ENCODE measurements around the gene SETD1A. TPM values are rescaled to one million over a fixed set of nuclear protein-coding genes. Genes with fewer than 3 reads are reported as not detected.
A peak's percentile ranks its signal among the peaks of the same experiment; 100 is the strongest.

SETD1A gene
- total RNA-seq, 1 donor from 2014 or later = 8.2 TPM

DNA sequence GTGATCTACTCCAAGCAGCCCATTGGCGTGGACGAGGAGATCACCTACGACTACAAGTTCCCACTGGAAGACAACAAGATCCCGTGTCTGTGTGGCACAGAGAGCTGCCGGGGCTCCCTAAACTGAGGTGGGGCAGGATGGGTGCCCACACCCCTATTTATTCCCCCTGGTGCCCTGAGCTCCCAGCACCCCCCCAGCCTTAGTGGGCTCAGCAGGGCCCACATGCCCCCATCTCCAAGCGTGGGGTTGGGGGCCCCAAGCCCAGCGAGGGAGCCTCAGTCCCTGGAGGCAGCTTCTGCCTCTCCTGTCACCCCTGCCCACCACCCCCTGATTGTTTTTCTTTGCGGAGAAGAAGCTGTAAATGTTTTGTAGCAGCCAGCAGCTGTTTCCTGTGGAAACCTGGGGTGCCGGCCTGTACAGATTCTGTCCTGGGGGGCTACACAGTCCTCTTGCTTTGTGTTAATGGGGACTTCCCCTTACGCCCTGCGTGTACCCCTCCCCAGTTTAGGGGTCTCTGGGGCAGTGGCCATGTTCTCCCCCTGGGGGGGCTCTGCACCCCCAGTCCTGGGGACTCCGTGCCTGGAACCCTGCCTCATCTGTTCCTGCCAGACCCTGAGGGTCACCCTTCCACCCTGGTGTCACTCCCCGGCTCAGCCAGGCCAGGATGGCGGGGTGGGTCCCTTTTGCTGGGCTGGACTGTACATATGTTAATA lies 26.5 kb downstream of the SETD1A start:
- no peak for ATAC-seq

DNA sequence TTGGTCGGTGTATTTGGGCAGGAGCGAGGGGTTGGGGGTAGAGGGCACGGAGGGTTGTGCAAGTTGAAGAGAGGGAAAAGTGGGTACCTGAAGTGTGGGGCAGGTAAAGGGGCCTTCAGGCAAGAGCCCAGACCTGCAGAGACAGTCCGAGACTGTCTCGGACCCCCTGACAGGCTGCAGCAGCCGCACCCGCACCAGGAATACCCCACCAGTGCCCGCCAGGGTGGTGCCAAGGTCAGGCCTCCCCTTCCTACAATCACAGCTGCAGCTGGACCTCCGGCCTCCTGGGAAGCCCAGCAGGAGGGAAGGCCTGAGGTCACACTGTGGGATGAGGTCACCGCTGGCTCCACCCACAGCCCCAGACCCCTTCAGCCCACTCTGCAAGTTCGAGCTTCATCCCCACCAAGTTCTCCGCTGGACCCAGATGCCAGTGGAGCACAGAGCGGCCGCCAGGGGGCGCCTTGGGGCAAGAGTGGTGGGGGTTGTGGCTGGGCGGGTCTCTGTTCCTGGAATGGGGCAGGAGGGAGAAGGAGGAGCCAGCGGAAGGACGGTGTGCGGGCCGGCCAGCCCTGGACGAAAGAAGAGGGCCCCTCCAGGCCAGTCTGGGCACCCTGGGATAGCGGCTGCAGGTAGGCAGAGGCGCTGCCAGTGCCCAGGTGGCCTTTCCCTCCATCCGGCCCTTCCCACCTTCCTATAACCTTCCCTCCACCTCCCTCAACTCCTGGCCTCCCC lies 27.3 kb downstream of the SETD1A start, which contains the start of gene HSD3B7:
Gene HSD3B7, plus strand, starts transcription at position 539 of the 732 bp plus-strand sequence. CDS start 452 bp downstream, outside the sequence.
- ATAC-seq = peak; percentile 85

DNA sequence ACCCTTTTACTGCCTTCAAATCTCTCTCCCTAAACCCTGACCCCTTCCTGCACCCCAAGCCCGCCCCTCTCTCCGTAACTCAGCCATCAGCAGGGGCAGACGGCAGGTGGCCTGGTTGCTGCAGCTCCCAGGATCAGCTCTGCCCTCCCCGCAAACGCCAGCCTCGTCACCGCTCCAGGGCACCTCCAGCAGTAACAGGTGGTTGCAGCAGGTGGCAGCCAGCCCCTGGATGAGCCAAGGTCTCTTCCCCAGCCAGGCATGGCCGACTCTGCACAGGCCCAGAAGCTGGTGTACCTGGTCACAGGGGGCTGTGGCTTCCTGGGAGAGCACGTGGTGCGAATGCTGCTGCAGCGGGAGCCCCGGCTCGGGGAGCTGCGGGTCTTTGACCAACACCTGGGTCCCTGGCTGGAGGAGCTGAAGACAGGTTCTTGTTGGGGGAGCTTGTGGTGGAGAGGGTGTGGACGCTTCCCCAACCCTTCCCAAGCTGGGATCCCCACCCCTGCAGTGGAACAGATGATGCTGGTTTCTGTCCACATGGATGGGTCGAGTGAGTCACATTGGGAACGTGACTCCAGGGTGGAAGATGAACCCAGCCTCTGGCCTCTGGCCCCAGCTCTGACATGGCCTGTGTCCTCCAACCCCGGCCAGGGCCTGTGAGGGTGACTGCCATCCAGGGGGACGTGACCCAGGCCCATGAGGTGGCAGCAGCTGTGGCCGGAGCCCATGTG lies 28.0 kb downstream of the SETD1A start:
- ATAC-seq = peak; percentile 82

DNA sequence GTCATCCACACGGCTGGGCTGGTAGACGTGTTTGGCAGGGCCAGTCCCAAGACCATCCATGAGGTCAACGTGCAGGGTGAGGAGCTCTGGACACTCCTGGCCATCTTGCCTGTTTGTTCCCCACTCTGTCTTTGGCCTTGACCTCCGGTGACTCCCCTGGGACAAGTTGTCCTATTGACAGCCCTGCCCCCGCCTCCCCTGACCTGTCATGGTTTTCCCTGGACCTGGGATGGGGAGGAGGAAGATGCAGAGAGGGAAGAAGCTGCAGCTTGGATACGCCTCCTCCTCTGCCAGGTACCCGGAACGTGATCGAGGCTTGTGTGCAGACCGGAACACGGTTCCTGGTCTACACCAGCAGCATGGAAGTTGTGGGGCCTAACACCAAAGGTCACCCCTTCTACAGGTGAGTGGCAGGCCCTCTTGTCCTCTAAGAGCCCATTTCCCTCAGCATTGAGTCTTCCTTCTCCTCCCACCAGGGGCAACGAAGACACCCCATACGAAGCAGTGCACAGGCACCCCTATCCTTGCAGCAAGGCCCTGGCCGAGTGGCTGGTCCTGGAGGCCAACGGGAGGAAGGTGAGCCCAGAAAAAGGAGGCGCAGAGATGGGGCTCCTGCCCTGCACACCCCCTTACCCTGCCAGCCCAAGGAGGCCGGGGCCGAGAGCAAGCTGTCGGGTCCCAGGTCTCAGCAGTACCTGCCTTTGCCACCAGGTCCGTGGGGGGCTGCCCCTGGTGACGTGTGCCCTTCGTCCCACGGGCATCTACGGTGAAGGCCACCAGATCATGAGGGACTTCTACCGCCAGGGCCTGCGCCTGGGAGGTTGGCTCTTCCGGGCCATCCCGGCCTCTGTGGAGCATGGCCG lies 28.8 kb downstream of the SETD1A start:
- ATAC-seq = no peak

DNA sequence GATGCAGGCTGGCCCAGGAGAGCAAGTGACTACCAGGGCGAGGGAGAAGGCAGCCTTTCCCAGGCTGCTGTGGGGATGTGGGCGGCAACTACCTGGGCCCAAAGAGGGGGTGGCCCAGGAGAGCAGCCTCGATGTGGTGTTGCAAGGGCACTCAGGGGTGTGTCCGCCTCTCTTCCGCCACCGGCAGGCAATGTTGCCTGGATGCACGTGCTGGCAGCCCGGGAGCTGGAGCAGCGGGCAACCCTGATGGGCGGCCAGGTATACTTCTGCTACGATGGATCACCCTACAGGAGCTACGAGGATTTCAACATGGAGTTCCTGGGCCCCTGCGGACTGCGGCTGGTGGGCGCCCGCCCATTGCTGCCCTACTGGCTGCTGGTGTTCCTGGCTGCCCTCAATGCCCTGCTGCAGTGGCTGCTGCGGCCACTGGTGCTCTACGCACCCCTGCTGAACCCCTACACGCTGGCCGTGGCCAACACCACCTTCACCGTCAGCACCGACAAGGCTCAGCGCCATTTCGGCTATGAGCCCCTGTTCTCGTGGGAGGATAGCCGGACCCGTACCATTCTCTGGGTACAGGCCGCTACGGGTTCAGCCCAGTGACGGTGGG lies 30.1 kb downstream of the SETD1A start:
- ATAC-seq = no peak

DNA sequence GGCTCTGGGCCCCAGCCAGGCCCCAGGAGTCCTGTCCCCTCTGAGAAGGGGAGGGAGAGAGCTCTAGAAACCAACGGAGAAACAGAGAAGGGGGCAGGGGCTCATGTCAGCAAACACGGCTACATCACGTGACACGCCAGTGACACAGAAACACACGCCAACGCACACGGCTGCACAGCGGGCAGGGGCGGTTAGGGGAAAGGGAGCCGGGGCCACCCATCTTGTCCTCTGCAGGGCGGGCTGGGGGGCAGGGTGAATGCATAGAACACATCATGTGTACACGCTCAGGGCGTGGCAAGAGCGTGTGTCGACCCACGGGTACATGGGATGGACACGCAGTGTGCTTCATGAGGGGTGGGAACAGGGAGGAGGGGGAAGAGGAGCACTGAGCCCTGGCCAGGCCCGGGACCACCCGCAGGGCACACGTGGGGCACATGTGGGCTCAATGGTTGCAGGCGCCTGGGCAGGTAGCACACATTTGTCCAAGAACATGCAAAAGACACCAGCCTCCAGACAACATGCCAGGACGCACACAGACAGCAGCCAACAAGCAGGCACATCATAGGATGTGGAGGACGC lies 32.0 kb downstream of the SETD1A start:
- no peak for ATAC-seq

DNA sequence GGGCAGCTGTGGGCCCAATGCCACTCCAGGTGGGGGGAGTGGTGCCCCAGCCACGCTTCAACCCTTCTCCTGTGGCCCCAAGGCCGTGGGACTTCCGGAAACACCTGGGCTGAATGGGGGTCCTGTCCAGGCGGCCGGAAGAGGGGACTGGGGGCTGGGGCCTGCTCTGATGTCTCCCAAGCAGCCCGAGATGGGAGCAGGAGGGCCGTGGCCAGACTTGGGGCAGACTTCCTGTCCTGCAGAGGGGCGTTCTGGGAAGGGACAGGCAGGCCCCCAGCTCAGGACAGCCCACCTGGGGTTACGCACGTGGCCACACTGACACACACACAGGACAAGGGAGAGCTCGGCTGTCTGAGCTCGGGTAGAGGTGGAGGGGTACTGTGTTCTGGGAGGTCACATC lies 32.6 kb downstream of the SETD1A start:
- ATAC-seq = no peak

DNA sequence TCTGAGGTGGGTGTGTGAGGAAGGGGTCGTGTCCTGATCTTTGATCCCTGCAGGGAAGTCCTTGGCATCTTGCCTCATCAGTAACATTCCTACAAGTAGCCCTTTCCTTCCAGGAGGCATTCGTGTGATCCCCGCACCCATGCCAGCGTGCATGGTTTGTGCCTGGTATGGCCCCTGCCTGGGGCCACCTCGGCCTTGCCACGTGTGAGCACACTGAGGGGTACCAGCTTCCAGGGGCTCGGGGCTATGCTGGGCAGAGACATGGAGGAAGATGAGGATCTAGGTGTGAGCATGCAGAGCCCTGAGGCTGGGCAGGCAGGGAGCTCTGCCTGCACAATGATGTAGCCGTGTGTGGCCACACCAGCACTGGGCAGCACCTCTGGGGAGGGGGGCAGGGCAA lies 33.5 kb downstream of the SETD1A start:
- no peak for ATAC-seq

DNA sequence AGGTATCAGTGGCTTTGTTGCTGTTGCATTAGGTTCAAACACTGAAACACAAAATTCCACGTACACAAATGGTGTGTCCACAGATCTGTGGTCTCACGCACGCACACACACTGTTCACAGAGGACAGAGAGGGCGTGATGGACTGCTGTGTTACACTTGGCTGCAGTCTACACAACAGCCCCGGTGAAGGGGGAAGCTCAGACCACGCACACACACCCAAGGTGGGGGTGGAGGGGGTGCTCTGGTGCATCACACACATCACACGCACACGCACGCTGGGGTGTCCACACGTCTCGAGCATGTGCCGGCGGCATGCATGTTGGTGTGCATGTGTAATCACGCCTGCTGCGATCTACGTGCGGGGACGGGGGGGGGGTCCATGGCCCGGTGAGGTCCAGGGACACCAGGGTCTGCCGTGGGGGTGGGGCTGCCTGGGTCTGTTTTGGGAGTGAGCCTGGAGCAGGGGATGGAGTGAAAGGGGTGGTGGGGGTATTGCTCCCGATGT lies 34.8 kb downstream of the SETD1A start:
- no peak for ATAC-seq

DNA sequence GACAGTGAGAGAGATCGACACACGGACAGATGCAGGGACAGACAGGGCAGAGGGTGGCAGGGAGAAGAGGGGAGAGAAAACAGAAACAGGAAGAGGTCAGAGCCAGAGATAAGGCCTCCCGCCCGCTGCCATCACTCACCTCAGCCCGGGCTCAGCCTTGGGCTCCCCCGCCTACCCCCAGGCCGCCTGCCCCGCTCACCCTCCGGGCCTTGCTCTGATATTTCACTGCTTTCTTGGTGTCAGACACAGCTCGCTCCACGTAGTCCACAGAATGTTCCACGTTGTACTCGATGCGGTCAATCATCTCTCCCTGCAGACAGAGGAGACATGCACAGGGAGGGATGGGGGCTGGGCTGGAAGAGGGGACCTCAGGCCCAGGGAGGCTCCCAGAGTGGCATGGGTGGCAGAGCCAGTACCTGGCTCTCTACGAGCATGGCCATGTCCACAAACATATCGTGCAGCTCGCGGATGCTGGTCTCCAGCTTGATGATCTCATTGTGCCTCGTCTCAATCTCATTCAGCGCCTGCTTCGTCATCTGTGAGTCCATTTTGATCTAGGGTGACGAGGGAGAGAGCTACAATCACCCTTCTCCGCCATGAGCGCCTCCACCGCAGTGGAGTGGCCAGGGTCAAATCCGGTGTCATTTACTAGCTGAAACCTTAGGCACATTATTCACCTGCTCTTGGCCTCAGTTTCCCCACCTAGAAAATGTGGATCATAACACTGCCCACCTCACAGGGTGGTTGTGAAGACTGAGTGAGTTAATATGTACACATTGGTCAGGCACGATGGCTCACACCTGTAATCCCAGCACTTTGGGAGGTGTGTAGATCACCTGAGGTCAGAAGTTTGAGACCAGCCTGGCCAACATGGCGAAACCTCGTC lies 35.6 kb downstream of the SETD1A start:
- ATAC-seq = no peak

DNA sequence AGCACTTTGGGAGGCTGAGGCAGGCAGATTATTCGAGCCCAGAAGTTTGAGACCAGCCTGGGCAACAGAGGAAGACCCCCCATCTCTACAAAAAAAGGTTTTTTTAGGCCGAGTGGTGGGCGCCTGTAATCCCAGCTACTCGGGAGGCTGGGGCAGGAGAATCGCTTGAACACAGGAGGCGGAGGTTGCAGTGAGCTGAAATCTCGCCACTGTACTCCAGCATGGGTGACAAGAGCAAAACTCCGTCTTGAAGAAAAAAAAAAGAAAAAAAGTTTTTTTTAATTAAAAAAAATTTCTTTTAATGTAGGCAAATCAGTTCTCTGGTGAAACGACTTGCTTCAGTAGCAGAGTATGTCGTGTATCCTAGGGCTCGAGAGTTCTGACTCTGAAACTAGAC lies 38.4 kb downstream of the SETD1A start:
- ATAC-seq = no peak

DNA sequence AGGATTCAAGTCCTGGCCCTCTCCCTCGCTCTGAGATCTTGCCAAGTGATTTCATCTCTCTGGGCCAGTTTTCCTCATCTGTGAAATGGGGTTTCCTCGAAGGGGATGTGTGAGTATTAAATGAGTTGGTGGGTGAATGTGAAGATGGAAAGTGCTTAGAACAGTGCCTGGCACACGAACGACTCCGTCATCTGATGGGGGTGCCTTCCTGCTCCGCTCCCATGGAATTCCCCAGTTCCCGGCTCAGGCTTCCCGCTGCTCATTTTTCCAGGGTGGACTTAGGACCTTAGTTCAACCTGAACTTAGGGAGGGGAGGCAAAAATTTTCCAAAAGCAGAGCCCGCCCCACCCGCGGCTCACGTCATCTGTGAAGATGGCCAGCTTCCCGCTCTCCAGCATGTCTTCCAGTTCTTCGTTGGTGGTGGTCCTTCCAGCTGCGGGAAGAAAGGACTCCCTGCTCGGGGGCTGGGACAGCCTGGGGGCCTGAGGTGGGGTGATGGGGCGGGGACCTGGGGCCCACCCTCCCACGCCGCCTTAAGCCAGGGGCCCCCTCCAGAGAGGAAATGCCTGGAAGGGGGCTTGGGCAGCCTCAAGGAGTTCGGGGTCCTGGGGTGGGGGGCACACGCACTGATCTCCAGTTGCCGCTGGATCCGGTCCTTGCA lies 38.9 kb downstream of the SETD1A start:
- no peak for ATAC-seq

DNA sequence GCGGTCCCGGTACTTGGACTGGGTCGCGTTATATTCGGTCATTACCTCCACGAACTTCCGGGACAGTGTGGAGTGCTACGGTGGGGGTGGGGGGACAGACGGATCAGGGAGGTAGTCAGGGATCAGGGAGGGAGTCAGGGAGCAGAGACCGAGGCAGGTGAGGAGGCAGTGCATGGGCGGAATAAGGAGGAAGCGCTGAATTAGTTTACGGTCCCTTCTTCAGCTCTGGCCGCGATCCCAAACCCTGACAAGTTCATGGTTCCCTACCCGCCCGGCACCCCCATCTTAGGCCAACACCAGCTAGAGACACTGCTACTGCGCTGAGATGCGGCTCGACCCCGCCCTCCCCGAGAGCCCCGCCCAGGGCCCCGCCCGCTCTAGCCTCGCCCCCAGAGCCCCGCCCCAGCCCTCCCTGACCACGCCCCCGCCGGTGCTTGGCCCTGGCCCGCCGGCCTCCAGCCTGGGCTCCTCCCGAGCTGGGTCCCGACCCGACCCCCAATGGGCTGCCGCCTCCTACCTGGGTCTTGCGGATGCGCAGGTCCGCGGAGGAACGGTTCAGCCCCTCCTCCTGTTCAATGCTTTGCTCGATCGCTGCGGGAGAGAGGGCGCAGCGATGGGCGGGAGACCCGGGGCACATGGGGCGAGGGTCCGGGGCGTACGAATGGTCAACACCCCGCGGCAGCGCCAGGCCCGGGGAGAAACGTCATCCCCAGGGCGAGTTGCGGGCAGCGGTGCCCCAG lies 39.6 kb downstream of the SETD1A start:
- peak; percentile 91 for ATAC-seq

DNA sequence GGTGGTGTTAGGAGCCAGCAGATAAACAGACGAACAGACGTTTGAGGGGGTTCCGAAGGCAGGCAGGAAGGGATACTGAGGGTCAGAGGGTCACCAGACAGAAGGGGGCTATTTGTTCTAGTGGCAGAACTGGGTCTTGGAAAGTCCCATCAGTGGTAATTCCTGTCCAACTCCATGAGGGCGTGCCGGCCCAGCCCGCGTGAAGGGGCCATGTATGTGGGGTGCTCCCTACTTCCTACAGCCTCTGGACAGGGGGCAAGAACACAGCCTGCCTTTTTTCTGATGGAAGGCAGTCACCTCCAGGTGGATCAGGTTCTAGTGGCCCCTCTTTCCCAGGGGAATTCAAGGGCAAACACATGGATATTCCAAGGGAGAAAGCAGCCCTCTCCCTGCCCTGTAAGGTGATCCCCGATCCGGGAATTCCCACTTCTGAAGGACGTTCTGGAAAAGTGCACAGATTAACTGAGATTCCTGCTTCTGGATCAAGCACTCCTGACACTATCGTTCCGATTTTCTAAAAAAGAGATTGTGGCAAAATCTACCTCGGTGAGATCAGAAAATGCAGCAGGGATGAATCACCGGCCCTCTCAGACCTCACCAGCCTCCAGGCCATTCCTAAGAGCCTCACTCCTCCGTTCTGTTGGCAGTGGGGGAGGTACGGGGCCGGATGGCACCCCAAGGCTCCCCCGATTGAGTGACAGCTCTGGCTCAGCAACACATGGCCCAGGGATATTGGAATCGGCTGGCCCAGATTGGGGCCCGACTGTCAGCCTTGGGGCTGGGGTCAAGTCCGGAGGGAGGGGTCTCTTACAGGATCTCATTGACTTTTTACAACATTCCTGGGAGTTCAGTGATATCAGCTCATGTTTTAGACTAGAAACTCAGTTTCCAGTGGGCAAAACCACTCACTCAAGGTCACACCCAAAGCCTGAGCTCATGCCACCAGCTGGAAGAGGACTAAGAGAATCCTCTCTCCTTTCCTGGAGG lies 40.5 kb downstream of the SETD1A start:
- ATAC-seq = peak; percentile 41

DNA sequence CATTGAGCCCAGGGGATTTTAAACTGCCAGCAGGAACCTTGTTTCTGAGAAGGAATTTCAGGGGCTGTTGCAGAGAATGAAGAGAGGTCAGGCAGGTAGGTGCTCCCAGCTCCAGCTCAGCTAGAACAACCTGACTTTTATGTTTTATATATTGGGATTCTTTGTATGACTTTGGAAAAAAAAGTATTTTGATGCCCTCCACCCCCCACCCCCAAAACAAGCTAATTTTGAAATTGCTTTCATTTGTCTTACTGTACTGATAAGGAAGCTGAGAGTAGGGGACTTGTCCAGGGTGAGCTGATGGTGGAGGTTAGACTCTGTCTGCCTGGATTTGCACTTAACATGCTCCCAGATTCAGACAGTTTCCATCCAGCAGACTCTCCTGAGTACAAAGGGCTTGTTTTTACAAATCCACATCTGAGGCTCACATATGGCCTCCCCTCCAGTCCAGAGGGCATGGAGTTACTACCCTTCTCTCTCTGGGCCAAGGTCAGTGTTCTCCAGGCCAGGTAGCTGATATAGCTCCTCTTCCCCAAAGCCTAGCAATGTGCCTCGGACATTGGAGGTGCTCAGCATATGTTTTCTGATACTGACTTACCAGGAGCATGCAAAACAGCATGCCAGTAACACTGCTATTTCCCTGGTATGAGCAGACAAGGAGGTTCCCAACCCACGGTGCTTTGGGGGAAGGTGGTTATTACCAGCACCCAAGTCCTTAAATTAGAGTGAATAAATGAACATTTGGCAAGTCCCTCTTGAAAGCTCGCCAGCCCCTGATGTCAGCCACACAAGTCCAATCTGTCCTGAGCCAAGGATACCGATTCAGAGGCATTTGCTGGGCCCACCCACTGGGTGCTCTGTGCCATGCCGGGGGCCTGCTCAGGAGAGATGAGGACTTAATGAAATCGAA lies 41.6 kb downstream of the SETD1A start:
- ATAC-seq = no peak

DNA sequence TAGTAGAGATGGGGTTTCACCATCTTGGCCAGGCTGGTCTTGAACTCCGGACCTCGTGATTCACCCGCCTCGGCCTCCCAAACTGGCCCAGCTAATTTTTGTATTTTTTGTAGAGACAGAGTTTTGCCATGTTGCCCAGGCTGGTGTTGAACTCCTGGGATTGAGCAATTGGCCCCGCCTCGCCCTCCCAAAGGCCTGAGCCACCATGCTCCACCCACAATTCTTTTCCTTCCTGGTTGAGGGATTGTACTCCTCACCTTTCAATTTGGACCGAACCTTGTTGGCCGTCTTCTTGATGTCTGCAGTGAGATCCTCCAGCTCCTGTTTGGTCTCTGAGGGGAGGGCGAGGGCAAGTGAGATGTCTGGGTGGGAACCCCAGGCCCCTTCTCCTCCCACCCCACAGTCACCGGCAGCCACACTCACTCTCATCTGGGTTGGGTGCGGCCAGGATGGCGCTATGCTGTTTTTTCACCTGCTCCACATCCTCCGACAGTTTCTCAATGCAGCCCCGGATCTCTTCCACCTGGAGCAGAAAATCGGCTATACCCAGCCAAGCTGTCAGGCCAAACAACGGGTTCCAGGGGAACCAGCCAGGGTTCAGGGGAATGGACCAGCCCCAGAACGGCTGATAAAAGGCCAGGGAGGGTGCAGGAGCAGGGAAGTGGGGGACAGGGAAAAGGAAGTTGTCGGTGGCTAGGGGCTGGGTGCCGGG lies 43.3 kb downstream of the SETD1A start:
- peak; percentile 17 for ATAC-seq
